ENCODE data around the gene SLC12A8. TPM values are rescaled to one million over a fixed set of nuclear protein-coding genes. Genes with fewer than 3 reads are reported as not detected.

The SLC12A8 gene
- total RNA-seq, 2 donors from 2014 or later: 20.7 to 33.7 TPM

DNA sequence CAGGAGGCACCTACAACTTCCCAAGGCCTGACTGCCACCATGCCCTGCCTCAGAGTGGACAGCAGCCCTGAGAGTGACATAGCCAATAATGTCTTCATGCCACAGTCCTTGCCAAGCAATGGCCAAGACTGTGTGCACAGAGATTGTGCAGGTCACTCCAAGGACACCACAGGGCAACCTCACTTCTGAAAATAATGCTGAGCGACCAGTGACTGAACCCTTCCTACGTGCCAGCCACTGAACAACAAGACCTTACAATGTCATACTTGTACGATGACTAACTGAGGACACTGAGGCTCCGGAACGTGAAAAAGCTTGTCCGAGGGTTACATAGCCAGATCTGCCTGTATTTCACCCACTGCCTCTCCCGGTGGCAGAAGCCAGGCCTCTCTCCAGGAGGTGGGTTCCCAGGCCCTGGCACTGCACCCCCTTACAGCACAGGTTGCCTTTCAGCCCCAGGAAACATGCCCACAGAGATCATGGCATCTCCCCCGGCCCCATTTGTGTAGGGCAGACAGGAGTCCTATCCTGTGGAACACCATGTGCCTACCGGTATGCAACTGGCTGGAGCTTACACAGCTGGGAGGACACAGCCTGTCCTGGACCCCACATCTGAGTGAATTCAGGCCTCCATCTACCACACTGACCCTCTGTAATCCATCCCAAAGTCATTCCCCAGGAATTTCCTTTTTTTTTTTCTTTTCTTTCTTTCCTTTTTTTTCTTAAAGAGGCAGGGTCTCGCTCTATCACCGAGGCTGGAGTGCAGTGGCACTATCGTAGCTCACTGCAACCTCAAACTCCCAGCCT is 72.3 kb downstream of the SLC12A8 start:
- Histone ChIP-seq H3K27me3 (no peaks in the 10 kb centered on the region), H3K4me1 (no peaks in the 10 kb centered on the region), H3K9me3 (no peaks in the 10 kb centered on the region), H3K4me3 (no peak overlapping the region), H3K27ac (no peak overlapping the region), H3K36me3 (no peaks in the 10 kb centered on the region), H3K9ac (ENCODE audit: low read depth in 2 of 2, low read length in 2 of 2) (no peak overlapping the region)
- TF ChIP-seq CTCF (IDR thresholded peaks at IDR 0.05): no peak
- no peak for DNase-seq
- intact Hi-C loops (cut with DNase I): loop anchor here (10.0 kb wide), 1 partner anchor 445 kb away; no protein-coding TSS in a partner anchor

DNA sequence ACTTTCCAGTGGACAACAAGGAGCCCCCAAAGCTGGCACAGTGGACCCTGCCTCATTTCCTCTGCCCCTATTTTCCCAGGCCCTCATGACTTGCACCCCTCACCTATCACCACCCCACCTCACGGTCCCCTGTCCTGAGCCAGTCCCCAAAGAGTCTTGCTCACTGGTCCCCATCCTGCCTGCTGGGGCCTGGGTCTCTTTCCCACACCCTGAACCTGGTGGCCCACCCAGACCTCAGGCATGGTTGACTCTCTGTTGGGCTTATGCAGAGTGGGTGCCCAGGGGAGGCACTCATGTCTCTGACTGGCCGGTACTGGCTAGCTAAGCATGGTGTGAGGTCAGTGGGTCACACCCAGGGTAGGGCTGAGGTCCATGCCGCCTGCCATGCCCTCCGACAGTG is 73.2 kb downstream of the SLC12A8 start:
- H3K27ac ChIP-seq: no peak overlapping the region
- TF ChIP-seq CTCF (IDR thresholded peaks at IDR 0.05): no peak
- no peak overlapping the region for H3K4me3 ChIP-seq
- intact Hi-C loops (cut with DNase I): no loop called here
- H3K36me3 ChIP-seq: no peaks in the 10 kb centered on the region
- no peaks in the 10 kb centered on the region for H3K4me1 ChIP-seq
- H3K9me3 ChIP-seq: no peaks in the 10 kb centered on the region
- DNase-seq: no peak
- no peak overlapping the region for H3K9ac ChIP-seq (ENCODE audit: low read depth in 2 of 2, low read length in 2 of 2)
- H3K27me3 ChIP-seq: no peaks in the 10 kb centered on the region

GRCh38 chr3:125137358-125138033 is 75.1 kb downstream of the SLC12A8 start:
- H3K27me3 ChIP-seq: no peaks in the 10 kb centered on the region
- intact Hi-C loops (cut with DNase I): no loop called here
- no peaks in the 10 kb centered on the region for H3K4me1 ChIP-seq
- no peaks in the 10 kb centered on the region for H3K9me3 ChIP-seq
- H3K9ac ChIP-seq (ENCODE audit: low read depth in 2 of 2, low read length in 2 of 2): no peak overlapping the region
- DNase-seq: no peak
- no peaks in the 10 kb centered on the region for H3K36me3 ChIP-seq
- no peak for TF ChIP-seq CTCF (IDR thresholded peaks at IDR 0.05)
- H3K27ac ChIP-seq: no peak overlapping the region
- H3K4me3 ChIP-seq: no peak overlapping the region

DNA sequence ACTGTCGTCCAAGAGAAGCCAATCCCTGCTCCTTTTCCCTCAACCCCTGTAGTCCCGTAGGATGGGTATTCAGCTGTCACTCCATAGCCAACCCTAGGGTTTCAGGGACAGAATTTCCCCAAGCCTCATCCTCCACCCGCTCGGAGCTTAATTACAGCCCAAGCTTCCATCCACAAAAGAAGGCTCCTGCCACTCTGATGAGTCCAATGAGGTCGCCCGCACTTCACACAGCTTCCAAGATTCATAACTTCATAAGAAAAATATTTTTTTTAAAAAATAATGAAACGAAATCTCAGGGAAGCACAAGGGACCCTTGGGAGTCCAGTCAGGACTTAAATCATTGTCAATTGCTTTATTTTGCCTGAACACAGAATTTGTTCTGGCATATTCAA is 75.6 kb downstream of the SLC12A8 start:
- Histone ChIP-seq H3K36me3 (no peaks in the 10 kb centered on the region), H3K27ac (no peak overlapping the region), H3K9me3 (no peaks in the 10 kb centered on the region), H3K4me3 (no peak overlapping the region), H3K4me1 (no peaks in the 10 kb centered on the region), H3K9ac (ENCODE audit: low read depth in 2 of 2, low read length in 2 of 2) (no peak overlapping the region), H3K27me3 (no peaks in the 10 kb centered on the region)
- DNase-seq: no peak
- intact Hi-C loops (cut with DNase I): no loop called here
- TF ChIP-seq CTCF (IDR thresholded peaks at IDR 0.05): no peak

DNA sequence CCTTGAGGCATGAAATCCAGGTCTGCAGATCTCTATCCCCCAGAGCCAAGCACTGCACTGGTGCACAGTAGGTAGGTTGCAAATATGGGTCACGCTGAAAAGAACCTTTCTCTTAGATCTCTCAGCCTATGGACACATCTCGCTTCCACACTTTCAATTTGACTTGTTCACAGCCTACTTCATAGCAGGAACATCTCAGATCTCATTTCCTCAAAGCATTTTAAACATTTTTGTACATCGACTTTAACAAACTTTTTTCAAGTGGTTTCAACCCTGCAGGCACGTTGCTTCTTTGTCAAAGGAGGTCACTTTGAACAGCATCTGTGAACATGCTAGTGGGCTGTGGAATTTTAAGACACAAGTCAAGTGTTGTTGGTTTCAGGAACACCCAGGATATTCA is 76.0 kb downstream of the SLC12A8 start:
- Histone ChIP-seq H3K9me3 (no peaks in the 10 kb centered on the region), H3K4me3 (no peak overlapping the region), H3K27ac (no peak overlapping the region), H3K9ac (ENCODE audit: low read depth in 2 of 2, low read length in 2 of 2) (no peak overlapping the region), H3K36me3 (no peaks in the 10 kb centered on the region), H3K4me1 (no peaks in the 10 kb centered on the region), H3K27me3 (no peaks in the 10 kb centered on the region)
- no peak for DNase-seq
- intact Hi-C loops (cut with DNase I): no loop called here
- TF ChIP-seq CTCF (IDR thresholded peaks at IDR 0.05): no peak

All from colonic mucosa (tissue), 4 donors.